OCI-LY7 (cell line): ENCODE data around the gene PCNX3. TPM values are rescaled to one million over a fixed set of nuclear protein-coding genes. Genes with fewer than 3 reads are reported as not detected.
A peak's percentile ranks its signal among the peaks of the same experiment; 100 is the strongest.

ENCODE experiments used
- BruUV-seq: library from RNA; stranded (reverse); fragments of 400-500 nt; replicated peaks from 2 replicates; lab custom pipeline; 2021; lab: Mats Ljungman, UMichigan
- CTCF ChIA-PET: fragments of 300-600 bp; sonication (Branson Sonifier 250); formaldehyde crosslinking; loops from one replicate; lab custom pipeline; 2022; ENCODE audit warnings: antibody characterized with exemption; ENCODE audit not compliant: unreplicated experiment; lab: Charles Lee
- POLR2A ChIA-PET: fragments of 300-600 bp; sonication (Branson Sonifier 250); formaldehyde crosslinking; loops from one replicate; lab custom pipeline; 2022; ENCODE audit warnings: antibody characterized with exemption; lab: Charles Lee
- DNase-seq: peaks from one replicate; pipeline ENCODE4 v3.0.0-alpha.2; 2015; ENCODE audit warnings: low spot score
- H2AFZ ChIP-seq: fragments of 200-600 bp; sonication (generic), shearing (Covaris generic); 2 replicates; pipeline ENCODE4 v1.6.1; 2014; ENCODE audit warnings: mild to moderate bottlenecking, antibody characterized with exemption, low read length, moderate library complexity
- H3K27ac ChIP-seq: fragments of 200-600 bp; sonication (generic); 2 replicates; pipeline ENCODE4 v1.5.1; 2014; ENCODE audit warnings: mixed run types, low read depth, mild to moderate bottlenecking, moderate library complexity, low read length, inconsistent platforms; ENCODE audit not compliant: poor library complexity, severe bottlenecking
- H3K36me3 ChIP-seq: fragments of 200-600 bp; sonication (generic); 2 replicates; pipeline ENCODE4 v1.6.1; 2014; ENCODE audit warnings: mild to moderate bottlenecking, antibody characterized with exemption, low read length, moderate library complexity, mixed read lengths; ENCODE audit not compliant: insufficient read depth
- H3K4me1 ChIP-seq: fragments of 200-600 bp; sonication (generic); 2 replicates; pipeline ENCODE4 v1.5.1; 2014; ENCODE audit warnings: mild to moderate bottlenecking, low read length; ENCODE audit not compliant: insufficient read depth, poor library complexity, severe bottlenecking
- H3K4me2 ChIP-seq: fragments of 200-600 bp; sonication (generic); 2 replicates; pipeline ENCODE4 v1.6.1; 2014; ENCODE audit warnings: mild to moderate bottlenecking, low read length
- H3K4me3 ChIP-seq: fragments of 200-600 bp; sonication (generic); 2 replicates; pipeline ENCODE4 v1.5.1; 2014; ENCODE audit warnings: mild to moderate bottlenecking, low read depth, low read length; ENCODE audit not compliant: poor library complexity, severe bottlenecking
- H3K79me2 ChIP-seq: fragments of 200-600 bp; sonication (generic); 2 replicates; pipeline ENCODE4 v1.6.1; 2016; ENCODE audit warnings: low read depth, mild to moderate bottlenecking, low read length, moderate library complexity, mixed read lengths; ENCODE audit not compliant: insufficient read depth
- H3K9me2 ChIP-seq: fragments of 200-600 bp; sonication (generic); 2 replicates; pipeline ENCODE4 v1.6.1; 2016; ENCODE audit warnings: mild to moderate bottlenecking, low read length, mixed read lengths; ENCODE audit not compliant: insufficient read depth
- H3K9me3 ChIP-seq: fragments of 200-600 bp; sonication (generic); 2 replicates; pipeline ENCODE4 v1.6.1; 2014; ENCODE audit warnings: mild to moderate bottlenecking, mixed run types, low read length, mixed read lengths
- H4K20me1 ChIP-seq: fragments of 200-600 bp; sonication (generic); 2 replicates; pipeline ENCODE4 v1.6.1; 2014; ENCODE audit warnings: mild to moderate bottlenecking, antibody characterized with exemption, low read length, moderate library complexity, mixed read lengths; ENCODE audit not compliant: insufficient read depth
- EZH2phosphoT487 ChIP-seq: fragments of 200-600 bp; sonication (generic); IDR thresholded peaks from 2 replicates; pipeline ENCODE4 v1.6.1; 2018; ENCODE audit warnings: low read depth, borderline replicate concordance, mild to moderate bottlenecking, mixed run types, antibody characterized with exemption, low read length, moderate library complexity, mixed read lengths
- intact Hi-C: fragments of 100-400 bp; cut with micrococcal nuclease; formaldehyde crosslinking; loops from one replicate; pipeline ENCODE4 v1.10.0; 2022; ENCODE audit not compliant: unreplicated experiment
- total RNA-seq, 2 experiments: library from RNA; depleted of rRNA in 1 of 2; stranded (reverse); fragments of >200 nt in 1 of 2; shearing (Covaris generic) in 1 of 2; gene quantifications; 2 replicates each; pipeline ENCODE4 v1.2.3, GENCODE V29; 2014 to 2022
- TF ChIP-seq, protein P1 (sequence below): fragments of 200-600 bp; sonication (generic); conservative IDR thresholded peaks from 2 replicates; pipeline ENCODE4 v1.5.1; 2014; ENCODE audit warnings: mild to moderate bottlenecking, antibody characterized with exemption, low read length, moderate library complexity, mixed read lengths

The PCNX3 gene
- total RNA-seq, 2 experiments from 2014 or later: 36.2 to 66.7 TPM

DNA sequence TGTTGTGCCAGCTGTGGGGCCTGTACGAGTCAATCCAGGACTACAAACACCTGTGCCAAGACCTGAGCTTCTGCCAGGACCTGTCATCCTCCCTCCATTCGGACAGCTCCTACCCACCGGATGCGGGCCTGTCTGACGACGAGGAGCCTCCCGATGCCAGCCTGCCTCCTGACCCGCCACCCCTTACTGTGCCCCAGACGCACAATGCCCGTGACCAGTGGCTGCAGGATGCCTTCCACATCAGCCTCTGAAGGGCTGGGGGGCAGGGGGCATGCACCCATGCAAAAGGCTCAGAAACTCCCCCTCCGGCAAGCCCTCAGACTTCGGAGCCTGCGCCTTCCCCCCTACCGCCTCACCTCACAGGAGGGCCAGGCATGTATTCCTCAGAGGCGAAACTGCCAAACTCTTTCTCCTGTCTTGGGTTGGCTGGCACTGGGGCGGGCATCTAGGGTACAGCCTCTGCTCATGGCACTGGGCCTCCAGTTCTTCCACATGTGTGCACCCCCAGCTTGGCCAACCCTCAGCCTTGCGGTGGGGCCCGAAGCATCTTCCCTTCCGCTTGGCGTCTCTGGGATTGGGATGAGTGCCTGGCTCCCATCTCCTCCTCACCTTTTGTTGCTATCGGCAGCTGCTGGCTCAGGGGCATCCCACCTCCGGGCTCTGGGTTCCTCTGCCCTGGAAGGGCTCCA, 42.0 kb upstream of the PCNX3 start:
- BruUV-seq: no TSS peak
- no peaks in the 10 kb centered on the region for H3K9me3 ChIP-seq
- peak overlapping the region; percentile 84 for H3K27ac ChIP-seq
- peak; percentile 48 for DNase-seq
- H3K36me3 ChIP-seq: peaks cover 8% of the 10 kb centered on the region; the same call in 1 of the 2 replicates
- TF ChIP-seq EZH2phosphoT487: no peak
- TF ChIP-seq, protein P1, sequence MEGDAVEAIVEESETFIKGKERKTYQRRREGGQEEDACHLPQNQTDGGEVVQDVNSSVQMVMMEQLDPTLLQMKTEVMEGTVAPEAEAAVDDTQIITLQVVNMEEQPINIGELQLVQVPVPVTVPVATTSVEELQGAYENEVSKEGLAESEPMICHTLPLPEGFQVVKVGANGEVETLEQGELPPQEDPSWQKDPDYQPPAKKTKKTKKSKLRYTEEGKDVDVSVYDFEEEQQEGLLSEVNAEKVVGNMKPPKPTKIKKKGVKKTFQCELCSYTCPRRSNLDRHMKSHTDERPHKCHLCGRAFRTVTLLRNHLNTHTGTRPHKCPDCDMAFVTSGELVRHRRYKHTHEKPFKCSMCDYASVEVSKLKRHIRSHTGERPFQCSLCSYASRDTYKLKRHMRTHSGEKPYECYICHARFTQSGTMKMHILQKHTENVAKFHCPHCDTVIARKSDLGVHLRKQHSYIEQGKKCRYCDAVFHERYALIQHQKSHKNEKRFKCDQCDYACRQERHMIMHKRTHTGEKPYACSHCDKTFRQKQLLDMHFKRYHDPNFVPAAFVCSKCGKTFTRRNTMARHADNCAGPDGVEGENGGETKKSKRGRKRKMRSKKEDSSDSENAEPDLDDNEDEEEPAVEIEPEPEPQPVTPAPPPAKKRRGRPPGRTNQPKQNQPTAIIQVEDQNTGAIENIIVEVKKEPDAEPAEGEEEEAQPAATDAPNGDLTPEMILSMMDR: no peak
- ChIA-PET CTCF (no interaction called here), POLR2A (interaction anchor here (1.2 kb wide), 1 partner anchor 74 kb away, joined by 3 read pairs; no protein-coding TSS in a partner anchor)
- intact Hi-C loops: loop anchor here (1.0 to 10.0 kb wide), 5 partner anchors 15 to 719 kb away; partner anchors contain the start of genes PCNX3, RELA and SIPA1
- peak overlapping the region; percentile 98 for H3K4me2 ChIP-seq
- H3K9me2 ChIP-seq: no peaks in the 10 kb centered on the region
- peak overlapping the region; percentile 94 for H3K4me3 ChIP-seq
- H3K4me1 ChIP-seq: peaks cover 62% of the 10 kb centered on the region
- H4K20me1 ChIP-seq: peaks cover 7% of the 10 kb centered on the region; the same call in 1 of the 2 replicates
- no peak overlapping the region for H2AFZ ChIP-seq
- peaks cover 39% of the 10 kb centered on the region for H3K79me2 ChIP-seq

DNA sequence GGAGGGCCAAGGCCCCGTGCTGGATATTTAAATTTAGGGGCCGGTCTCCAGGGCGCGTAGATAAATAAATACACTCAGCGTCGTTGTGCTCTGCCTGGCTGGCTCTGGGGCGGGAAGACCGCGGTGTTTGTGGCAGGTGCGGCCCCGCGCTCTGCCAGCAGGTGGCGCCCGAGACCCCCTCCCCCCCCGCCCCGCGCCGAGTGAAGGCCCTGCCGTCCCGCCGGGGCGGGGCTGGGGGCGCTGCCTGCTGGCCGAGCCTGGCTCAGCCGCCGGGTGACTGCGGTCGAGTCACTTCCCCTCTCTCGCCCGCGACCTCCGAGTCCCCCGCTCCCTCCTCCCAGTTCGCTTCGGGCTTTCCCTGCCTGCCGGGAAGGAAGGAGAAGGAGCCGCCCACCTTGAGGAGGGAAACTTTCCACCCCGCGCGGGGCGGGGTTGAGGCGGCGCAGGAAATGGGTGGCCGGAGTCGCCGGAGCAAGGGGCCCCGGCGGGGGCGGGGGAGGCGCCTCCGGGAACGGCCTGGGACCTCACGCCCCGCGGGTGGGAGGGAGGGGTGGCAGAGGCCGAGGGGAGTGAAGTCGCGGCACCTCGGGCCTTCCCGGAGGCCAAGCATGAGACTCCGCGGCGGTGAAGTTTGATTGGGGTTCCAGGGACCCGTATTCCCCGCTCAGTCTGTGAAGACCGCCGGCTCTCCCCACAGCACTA, 41.3 kb upstream of the PCNX3 start:
- no TSS peak for BruUV-seq
- Histone ChIP-seq H3K9me3 (no peaks in the 10 kb centered on the region), H3K27ac (peak overlapping the region; percentile 84), H3K9me2 (no peaks in the 10 kb centered on the region), H4K20me1 (peaks cover 7% of the 10 kb centered on the region; the same call in 1 of the 2 replicates), H2AFZ (no peak overlapping the region), H3K36me3 (peaks cover 8% of the 10 kb centered on the region; the same call in 1 of the 2 replicates), H3K4me2 (peak overlapping the region; percentile 98), H3K79me2 (peaks cover 31% of the 10 kb centered on the region), H3K4me3 (peak overlapping the region; percentile 94), H3K4me1 (peaks cover 55% of the 10 kb centered on the region)
- peak; percentile 93 for DNase-seq
- CTCF ChIA-PET: no interaction called here
- TF ChIP-seq EZH2phosphoT487: no peak
- TF ChIP-seq, protein P1: peak; percentile 85
- intact Hi-C loops: loop anchor here (1.0 to 10.0 kb wide), 5 partner anchors 14 to 719 kb away; partner anchors contain the start of genes PCNX3, RELA and SIPA1
- POLR2A ChIA-PET: interaction anchor here (1.1 kb wide), 1 partner anchor 39 kb away, joined by 4 read pairs; no protein-coding TSS in a partner anchor
